EH (cell line): Measurements from ENCODE around the gene DSCAML1.

Source experiments
- DNase-seq: peaks from one replicate; pipeline ENCODE4 v3.0.0-alpha.2; 2015; ENCODE audit warnings: low read depth

DSCAML1 gene

GRCh38 chr11:117378976-117379865 is 417.8 kb downstream of the DSCAML1 start:
- no peak for DNase-seq
